DMS53 (cell line): ENCODE data around the gene SLC7A5.
"Not testable (repeated sequence)": the region's sequence is repeated elsewhere in the genome, so short reads cannot be mapped to it uniquely, and the experiment has no call there.

Source experiments
- DNase-seq: peaks from one replicate; lab custom pipeline; 2025; lab: John Stamatoyannopoulos, UW

SLC7A5 gene

DNA sequence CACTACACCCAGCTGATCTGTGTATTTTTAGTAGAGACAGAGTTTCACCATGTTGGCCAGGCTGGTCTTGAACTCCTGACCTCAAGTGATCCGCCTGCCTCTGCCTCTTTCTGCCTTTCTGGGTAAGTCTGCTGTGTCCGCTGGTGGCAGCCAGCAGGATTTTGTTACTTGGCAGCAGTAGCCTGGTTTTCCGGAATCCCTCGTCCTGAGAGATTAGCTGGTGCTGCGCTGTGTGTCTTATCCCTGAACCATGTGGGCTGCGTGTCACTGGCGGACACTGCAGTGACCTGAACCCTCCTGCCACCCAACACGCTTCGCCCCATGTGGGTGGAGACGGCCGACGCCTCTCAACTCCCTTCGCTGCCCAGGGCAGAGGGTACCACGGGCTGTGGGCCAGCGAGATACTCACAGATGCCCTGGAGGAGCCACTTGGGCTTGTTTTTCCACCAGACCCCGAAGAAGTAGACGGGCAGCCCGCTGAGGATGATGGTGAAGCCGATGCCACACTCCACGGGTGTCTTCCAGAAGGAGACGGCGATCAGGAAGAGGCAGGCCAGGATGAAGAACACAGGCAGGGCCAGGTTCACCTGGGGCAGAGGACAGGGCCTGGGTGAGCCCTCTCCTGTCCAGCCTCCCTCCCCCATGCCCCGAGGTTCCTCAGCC is 35.2 kb downstream of the SLC7A5 start:
- no peak for DNase-seq

DNA sequence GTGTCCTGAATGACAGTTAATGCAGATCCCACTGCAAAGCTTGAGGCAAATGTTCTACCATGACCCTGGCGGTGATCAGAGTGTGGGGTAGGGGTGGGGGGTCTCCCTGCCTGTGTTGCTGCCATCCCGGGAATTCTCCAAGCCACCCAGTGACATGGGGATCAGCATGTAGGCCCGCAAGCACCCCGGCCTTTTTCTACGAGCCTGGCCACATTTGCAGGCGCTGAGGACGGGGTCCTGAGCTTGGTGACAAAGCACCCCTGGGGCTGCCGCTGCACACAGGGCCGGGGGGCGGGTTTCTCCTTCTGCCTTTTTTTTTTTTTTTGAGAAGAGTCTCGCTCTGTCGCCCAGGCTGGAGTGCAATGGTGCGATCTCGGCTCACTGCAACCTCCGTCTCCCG is 35.8 kb downstream of the SLC7A5 start:
- DNase-seq, result no peak

DNA sequence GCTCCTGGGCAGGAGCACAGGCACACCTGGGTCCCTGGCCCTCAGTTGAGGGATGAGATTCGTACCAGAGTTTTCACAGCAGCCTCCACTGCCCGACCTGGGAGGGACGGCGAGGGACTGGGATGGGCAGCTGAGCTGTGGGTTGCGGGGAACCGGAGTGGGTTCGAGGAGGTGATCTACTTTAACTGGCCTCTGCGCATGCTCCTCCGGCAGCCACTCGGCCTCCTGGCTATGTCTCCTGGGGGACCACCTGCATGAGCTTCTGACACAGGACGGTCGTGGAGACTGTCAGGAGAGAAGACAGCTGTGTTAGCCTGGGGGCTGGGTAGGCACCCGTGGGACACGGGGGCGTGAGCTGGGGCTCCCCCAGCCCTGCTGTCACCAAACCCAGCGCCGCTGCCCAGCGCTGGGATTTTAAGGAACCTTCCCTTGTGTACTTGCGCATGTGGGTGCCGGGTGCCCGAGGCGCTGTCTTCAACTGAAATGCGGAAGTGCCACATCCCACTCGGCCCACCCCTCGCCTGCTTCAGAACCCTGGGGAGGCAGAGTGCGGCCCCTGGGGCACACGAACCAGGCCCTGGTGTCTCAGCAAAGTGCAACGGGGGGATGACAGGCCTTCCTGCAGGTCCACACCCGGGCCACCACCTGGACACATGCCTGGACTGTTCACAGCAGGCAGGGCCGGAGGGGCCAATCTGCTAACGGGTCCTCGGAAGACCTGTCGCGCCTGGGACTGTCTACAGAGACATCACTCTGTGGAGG is 36.4 kb downstream of the SLC7A5 start:
- DNase-seq, result no peak

DNA sequence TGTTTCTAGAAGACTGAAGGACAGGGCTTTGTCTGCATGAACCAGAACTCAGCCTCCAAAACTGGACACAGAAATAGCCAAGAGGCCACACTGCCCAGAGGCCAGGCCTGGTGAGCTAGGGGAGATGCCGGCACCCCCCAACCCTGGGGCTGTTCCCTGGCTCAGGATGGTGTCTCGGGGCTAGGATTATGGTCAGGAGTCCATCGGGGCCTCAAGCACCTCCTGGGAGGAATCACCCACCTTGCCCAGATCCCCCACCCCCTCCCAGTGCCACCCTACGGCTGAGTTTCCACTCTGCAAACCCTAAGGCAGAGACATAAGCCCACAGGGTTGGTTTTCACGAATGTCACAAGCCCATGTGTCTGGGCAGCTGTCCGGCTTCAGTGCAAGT is 37.2 kb downstream of the SLC7A5 start:
- DNase-seq, result no peak

DNA sequence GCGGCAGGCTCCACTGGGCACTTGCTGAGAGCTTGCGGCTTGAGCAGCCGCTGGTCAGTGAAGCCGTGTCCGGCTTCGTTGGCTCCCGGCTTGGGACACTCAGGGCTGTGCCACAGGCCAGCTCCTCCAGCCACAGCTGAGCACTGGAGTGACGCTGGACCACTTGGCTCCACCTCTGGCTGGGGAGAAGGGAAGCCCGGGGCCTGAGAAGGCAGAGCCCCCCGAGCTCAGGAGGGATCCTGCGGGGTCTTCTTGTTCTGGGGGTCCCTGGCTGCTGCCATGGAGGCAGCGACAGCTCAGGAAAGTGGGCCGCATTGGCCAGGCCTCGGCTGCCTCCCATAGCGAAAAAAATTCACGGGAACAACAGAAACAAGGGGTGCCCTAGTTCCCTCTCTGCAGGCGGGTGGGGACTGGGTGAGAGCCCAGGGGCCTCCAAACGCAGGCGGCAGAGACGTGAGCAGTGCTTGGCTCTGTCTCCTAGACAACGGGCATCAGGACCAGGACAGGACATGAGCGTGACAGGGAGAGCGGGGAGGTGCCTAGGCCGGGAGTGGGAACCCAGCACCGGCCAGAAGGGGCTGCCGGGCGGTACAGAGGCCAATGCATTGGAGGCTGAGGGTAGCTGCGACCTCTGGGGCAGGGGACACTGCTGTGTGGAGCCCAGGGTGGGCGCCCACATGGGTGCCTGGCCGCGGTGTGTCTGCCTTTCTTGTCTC is 37.7 kb downstream of the SLC7A5 start:
- no peak for DNase-seq

DNA sequence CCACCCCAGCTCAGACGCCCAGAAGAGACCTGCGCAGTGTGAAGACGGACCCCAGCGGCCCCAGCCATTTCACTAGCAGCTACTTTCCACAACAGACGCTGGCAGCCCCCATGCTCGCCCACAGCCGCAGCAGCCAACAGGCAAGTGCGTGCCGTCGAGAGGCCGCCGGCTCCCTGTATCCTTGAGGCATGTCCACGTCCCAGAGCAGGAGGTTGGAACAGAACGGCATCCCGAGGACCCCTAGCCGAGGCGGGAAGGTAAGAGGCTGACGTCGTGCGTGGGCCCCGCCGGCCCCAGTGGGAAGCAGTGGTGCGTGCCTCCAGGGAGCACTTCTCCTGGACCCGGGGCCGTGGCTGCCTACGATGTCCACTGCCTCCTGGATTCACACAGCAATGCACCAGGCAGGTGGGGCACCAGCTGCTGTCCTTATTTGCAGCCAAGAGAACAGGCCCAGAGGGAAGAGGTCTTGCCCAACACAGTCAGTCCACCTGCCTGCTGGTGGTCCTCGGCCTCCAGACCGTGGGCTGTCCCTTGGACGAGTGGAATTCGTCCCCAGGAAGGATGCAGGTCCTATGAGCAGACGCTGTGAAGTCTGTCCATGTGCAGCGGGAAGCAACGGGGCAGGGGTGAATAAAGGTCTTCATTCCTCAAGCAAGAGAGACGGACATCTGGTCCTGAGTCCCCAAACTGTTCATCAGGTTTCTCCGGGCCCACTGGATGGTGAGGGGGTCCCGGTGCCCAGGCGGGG is 38.5 kb downstream of the SLC7A5 start:
- no peak for DNase-seq

DNA sequence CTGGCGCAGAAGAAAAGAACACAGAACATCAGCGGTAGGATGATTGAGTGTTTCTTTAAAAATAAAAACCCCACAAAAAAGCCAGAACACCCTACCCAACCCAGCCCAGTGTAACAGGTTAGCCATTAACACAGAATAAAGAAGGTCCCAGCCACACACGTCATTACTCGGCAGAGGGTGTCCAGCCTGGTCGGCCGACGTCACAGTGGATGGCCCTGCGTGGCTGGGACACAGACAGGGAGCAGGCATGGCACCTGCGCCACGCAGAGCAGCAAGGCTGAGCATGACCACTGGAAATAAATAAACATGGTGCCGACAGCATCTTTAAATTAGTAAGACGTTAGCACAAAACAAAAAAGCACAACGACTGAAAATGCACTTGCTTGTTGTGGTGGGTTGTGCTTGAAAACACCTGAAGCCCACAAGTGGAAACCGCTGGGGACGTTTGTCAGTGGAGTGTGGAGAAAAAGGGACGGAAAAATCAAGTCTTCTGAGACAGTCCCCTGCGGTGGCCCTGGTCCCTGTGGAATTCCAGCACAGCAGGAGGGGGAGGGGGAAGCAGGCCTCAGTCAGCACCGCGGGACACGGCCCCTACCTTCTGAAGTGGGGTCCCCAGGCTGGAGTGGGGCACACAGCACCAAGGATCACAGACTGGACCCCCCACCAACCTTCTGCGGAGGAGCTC is 39.2 kb downstream of the SLC7A5 start:
- DNase-seq, result no peak

DNA sequence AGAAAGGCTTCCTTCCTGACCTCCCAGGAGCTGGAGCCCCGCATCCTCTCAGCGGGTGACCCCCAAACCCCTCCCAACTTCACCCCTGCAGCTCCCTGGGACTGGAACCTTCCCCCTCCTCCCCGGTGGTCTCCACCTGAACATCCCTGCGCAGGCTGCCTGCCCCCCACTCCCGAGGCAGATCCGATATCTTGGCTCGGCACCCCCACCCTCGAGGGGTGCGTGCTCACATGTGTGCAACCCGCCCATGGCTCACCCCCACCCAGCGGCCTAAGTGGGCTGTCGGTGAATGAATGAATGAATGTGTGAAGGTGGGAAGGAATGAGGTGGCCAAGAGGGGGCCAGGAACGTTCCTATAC is 39.7 kb downstream of the SLC7A5 start:
- DNase-seq, result no peak

DNA sequence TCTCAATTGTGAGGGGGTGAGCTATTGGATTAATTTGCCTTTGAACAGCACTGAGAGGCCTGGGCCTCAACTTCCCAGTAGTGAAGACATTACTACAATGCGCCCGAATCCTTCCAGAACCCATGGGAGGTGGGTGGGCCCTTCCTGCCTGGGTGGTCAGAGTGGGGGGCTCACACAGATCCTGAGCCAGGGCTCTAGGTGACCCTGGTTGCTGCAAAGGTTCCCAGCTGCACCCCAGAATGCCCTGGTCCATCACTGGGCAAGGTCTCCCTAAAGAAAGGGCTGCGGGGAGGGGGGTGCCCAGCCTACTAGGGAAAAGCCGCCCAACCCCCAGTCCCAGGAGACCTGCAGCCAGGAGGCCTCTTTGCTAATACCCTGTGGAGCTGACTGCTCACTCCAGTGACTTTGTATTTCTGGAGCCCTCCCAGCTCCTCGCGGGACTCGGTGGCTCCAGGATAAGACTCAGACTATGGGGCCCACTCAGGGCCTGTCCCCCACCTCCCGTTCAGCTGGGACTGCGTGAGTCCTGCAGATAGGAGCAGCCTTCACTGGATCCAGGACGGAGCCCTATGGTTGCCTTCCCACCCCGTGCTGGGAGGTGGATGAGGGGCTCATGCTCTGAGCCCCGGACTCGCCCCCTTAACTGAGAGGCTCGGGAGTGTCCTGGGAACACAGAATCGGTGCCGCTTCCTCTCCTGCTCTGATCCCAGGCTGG is 40.2 kb downstream of the SLC7A5 start:
- no peak for DNase-seq

DNA sequence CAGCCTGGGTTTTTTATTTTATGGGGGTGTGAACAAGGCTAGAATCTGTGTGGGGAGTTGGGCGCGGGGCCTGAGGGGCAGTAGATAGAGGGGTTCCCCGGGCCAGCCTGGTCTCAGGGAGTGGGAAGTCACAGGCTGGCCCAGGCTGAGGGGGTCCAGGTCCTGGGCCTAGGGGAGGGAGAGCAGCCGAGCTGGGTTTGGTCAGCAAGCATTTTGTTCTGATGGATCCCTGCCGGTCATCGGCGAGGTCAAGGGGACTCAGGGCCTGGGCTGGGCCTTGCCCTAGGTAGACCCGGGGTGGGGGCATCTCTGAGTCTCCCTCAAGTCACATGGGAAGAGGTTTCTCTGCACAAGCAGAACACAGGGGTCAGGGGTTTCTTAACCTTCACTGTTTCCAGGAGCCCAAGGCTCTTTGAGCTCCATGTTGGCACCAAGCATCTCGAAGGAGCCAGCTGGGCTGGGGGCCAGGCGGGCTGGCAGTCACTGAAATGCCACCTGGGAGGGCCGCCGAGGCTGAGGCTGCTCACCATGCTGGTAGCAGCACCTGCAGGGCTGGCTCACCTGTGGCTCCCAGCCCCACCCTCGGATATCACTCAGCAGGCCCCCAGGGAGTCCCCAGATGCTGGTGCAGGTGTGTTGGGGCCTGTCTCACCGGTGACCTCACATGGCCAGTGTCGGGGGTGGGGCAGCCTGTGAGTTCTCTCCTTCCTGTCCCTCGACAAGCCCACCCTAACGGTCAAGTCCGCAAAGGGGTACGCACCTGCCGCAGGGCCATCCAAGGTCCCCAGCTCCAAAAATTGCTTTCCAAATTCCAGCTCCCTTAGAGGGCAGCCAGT is 41.0 kb downstream of the SLC7A5 start:
- peak; percentile 20 for DNase-seq

DNA sequence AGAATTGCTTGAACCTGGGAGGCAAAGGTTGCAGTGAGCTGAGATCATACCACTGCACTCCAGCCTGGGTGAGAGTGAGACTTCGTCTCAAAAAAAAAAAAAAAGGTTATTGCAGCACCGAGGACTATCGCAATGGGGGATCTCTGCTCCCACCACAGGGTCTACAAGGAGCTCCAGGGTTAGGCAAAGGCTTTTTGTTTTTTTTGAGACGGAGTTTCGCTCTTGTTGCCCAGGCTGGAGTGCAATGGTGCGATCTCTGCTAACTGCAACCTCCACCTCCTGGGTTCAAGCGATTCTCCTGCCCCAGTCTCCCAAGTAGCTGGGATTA is 41.8 kb downstream of the SLC7A5 start:
- not testable (repeated sequence) for DNase-seq

DNA sequence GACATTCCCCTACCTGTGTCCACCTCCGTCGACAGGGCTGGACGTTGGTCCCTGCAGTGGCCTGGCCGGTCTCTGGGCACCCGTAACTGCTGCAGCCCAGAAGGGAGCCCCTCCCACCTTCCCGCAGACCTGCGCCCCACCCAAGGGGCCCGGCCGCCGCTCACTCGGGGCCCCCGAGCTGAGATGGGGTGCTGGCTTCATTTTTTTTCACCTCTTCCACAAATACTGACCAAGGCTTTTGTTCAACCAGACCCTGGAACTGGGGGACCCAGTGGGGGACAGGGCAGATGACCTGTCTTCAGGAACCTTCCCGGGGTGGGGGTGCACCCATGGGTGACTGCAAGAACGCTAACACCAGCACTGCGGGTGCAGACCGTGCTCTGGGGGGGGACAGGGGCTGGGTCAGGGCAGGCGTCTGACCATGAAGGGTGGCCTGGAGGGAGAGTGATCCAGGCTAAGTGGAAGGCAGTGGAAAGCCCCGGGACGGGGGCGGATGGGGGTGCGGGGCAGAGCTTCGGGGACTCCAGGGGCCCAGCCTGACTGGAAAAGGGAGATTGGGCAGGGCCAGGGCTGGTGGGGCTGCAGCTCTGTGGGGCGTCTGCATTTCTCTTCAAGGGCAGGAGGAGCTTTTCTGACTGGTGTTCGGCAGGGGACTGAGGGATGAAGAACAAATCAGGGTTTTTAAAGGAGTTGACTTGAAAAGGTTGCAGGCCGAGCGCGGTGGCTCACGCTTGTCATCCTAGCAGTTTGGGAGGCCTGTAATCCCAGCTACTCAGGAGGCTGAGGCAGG is 42.3 kb downstream of the SLC7A5 start:
- no peak for DNase-seq

DNA sequence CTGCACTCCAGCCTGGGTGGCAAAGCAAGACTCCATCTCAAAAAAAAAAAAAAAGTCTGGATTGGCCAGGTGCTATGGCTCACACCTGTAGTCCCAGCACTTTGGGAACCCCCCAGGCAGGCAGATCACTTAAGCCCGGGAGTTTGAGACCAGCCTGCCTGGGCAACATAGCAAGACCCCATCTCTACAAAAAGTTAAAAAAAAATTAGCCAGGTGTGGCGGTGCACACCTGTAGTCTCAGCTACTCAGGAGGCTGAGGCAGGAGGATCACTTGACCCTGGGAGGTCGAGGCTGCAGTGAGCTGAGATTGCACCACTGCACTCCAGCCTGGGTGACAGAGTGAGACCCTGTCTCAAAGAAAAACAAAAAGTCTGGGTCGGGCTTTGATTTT is 42.9 kb downstream of the SLC7A5 start:
- not testable (repeated sequence) for DNase-seq

DNA sequence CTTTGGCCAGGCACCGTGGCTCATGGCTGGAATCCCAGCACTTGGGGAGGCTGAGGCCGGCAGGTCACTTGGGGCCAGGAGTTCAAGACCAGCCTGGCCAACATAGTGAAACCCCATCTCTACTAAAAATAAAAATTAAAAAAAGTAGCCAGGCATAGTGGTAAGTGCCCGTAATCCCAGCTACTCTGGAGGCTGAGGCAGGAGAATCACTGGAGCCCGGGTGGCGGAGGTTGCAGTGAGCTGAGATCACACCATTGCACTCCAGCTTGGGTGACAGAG is 43.5 kb downstream of the SLC7A5 start:
- DNase-seq, result not testable (repeated sequence)

DNA sequence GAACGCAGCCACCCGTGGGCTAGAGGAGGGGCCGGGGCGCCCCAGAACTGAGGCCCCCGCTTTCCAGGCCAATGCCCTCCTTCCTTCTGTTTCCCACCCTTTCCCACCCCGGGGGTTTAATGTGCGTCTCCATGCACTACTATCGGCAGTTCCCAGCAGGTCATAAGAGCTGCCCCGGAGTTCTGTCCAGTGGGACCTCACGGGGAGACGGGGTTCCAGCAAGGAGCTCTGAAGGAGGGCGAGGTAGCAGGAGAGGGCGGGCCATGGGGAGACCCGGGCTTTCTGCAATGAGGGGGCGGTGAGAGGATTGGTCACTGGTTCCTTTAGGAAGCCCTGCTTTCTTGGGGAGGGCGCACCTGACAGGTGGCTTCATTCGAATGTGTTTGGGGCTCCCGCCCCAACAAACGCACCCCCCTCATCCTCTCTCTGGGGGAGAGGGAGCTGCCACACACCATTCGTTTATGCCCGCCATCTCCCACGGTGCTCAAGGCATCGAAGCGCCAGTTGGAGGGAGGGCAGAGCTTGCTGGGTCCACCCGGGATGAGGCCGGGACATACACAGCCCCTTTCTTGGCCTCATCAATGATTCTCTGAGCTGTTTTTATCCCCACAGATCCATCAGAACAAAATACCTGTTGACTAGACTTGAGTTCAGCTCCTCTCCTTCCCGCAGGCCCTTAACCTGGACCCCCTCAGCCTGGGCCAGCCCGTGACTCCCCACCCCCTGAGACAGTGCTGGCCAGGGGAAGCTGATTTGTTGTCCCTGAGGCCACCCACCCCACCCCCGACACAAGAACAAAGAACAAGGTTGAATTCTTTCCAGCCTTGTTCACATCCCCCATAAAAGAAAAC is 44.1 kb downstream of the SLC7A5 start:
- no peak for DNase-seq

DNA sequence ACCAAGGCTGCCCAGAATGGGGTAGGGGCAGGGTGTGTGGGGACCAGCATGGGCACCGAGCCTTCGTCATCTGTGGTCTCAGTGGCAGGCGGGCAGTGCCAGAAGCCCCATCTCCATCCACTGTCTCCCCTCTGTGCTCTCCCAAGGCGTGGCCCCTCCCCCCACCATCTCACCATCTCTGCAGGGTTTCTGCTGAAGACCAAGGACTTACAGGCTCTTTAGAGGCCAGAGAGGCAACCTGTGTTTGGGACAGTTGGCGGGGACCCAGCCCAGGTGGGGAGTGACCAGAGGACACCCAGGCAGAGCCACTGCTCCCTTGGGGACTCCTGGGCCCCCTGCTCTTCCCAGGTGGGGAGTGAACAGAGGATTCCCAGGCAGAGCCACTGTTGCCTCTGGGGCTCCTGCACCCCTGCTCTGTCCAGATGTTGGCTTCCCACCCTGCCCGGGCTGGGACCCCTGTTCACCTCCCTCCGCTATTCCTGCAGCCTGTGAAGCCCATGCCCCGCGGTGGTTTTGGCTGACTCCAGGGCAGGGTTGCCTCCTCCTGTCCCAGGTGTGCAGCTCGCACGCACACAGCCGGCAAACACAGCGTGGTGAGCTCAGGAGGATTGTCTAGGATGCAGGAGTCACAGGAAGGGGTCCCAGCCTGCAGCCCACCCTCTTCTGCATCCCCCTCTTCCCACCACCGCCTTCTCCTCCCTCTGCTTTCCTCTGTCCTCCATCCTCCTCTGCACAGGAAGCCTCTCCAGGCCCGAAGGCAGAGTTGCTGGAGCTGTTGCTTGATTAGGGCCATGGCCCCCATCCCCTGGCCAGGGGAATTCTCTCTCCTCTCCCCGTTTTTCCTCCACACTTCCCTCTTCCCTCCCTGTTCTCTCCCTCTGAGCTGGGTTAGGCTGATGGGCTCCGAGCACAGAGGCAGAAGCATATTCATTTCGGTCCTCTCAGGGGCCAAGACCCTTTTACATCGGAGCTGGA is 45.0 kb downstream of the SLC7A5 start:
- no peak for DNase-seq

DNA sequence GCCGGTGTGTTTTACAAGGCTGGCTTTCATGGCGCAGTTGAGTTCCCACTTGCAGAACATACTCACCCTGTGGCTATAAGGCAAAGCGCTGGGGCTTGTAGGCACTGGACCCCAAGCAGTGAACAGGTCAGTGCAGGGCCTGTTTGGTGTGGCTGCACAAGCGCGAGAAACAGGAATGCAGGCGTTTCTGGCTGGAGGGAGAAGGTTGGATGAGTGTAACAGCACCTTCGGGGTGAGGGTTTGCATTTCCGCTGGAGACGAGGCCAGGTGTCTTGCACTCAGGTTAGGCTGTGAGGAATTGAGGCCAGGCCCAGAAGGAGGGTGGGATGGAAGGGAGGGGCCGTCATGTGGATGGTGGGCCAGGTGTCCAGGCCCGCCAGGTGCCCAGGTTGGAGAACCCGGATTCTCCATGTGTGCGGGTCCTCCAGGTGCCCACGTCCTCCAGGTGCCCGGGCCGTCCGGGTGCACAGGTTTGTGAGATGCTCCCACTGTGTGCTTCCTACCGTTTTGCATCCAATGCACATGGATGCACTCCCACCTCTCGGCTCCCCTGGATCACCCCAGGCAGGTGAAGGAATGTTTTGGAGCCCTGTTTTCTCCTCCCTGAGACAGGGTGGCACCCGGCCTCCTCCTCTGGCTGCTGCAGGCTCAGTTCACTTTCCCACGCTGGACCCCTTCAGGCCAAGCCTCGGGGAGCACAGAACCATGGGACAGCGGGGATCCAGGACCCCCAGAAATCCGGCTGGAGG is 46.0 kb downstream of the SLC7A5 start:
- no peak for DNase-seq
